HG03457 (cell line): ENCODE results near the gene CCS.
"Not testable (repeated sequence)": the region's sequence is repeated elsewhere in the genome, so short reads cannot be mapped to it uniquely, and the experiment has no call there.

Experiments
- ATAC-seq: cut with Tn5 transposase; IDR thresholded peaks from one replicate; pipeline ENCODE4 v1.9.1; 2021; ENCODE audit warnings: moderate number of reproducible peaks; ENCODE audit not compliant: unreplicated experiment

Gene CCS, protein sequence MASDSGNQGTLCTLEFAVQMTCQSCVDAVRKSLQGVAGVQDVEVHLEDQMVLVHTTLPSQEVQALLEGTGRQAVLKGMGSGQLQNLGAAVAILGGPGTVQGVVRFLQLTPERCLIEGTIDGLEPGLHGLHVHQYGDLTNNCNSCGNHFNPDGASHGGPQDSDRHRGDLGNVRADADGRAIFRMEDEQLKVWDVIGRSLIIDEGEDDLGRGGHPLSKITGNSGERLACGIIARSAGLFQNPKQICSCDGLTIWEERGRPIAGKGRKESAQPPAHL

DNA sequence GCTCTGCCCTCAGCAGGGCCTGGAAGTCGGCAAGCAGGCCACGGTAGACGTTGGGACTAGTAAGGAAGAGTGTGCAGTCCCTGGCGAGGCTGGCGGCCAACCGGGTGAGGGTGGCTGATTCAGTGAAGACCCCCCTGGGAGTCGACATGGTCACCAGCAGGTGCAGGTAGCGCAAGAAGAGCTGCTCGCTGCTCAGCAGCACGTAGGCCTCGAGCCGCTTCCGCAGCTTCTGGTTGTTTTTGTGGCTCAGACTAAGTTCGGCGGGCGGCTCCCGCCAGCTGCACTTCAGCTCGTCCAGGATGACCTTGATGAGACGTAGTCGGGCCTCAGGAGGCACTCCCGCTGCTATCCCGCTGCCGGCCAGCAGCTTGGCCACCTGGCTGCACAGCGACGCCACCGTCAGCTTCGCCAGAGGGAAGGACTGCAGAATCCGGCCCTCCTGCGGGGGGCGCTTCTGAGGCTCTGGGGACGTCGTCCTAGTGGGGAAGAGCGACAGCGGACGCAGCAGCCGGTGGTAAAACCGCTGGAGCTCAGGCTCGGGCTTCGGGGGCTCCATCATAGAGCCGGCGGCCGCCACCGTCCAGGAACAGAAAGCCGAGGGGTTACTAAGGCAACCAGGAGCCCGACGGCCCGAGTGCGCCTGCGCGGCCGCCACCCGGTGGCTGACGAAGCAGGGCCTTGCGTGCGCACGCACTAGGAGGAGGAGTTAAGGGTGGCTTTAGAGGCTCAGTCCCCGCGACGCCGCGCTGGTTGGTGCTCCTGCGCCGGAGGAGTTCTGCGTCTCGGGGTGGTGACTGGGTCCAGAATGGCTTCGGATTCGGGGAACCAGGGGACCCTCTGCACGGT lies at the start of gene CCS, which contains the start of gene CCDC87:
TSS of gene CCS (plus strand) at position 729 of the 846 bp plus-strand sequence. CDS start at position 806, 77 bp downstream.
TSS of gene CCDC87 (minus strand) at position 607 of the 846 bp plus-strand sequence. CDS start at position 559, 48 bp downstream.
- ATAC-seq: peak; percentile 73

GRCh38 chr11:66543263-66544107 lies 49.5 kb upstream of the CCS start:
- no peak for ATAC-seq

DNA sequence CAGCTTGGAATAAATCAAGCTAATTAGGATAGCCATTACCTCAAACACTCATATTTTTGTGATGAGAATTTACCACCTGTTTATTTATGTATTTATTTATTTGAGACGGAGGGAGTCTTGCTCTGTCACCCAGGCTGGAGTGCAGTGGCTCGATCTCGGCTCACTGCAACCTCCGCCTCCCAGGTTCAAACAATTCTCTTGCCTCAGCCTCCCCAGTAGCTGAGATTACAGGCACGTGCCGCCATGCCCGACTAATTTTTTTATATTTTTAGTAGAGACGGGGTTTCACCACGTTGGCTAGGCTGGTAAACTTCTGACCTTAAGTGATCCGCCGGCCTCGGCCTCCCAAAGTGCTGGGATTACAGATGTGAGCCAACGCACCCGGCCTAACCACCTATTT lies 48.0 kb upstream of the CCS start:
- not testable (repeated sequence) for ATAC-seq

DNA sequence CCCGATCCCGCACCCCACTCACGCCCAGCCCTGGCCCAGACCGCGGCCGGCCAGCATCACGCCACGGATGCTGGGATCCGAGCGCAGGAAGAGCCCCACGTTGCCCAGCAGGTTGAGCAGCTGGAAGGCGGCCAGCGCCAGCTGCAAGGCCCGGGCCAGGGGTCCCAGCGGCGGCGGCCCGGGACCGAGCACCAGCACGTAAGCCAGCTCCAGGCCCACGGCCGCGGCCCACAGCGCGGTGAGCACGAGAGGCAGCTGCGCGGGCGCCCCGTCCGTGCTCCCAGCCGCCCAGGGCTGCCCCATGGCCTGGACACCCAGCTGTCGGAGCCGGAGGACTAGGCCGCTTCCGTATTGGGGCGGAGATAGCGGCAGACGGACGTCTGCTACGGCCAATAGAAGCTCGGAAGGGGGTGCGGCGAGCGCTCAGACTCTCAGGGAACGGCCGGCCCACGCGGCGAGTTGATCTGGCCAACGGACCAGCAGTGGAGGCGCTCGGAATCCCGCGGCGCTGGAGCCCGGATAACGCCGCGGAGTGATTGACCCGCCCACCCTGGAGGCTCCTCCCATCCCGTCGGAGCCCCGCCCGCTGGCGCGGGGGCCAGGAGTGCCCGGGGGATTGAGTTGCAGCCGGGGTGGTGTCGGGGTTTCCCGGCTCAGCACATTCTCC lies 47.2 kb upstream of the CCS start, which contains the start of gene ZDHHC24:
TSS of gene ZDHHC24 (minus strand) at position 348 of the 667 bp plus-strand sequence. CDS start at position 303, 45 bp downstream.
- ATAC-seq: peak; percentile 64

DNA sequence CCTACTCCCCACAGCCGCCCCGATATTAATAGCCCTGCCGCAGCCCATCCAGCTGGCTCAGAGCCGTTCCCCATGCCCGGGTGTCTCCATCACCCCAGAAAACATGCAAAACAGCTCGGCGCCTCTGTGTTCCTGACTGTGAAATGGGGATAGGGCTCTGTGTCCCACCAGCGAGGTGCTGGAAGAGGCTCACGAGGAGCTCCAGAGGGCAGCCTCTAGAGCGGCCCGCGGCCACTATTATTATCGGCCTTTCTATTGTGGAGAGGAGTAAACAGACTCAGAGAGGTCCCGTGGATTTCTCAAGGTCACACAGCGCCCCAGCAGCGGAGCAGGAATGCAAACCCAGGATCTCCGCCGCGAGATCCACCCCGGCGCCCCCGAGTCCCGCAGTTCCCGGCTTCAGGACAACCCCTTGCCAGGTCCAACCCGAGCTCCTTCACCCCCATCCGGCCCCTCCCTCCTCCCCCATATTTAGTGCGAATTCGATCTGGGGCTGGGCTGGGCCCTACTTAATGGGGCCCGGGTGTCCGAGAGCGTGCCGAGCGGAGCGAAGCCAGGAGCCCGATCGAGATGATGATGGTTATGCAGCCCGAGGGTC lies 46.5 kb upstream of the CCS start, which contains the start of gene ACTN3:
TSS of gene ACTN3 (plus strand) at position 536 of the 598 bp plus-strand sequence. CDS start at position 571, 35 bp downstream.
- ATAC-seq: no peak

GRCh38 chr11:66546966-66547661 lies 45.9 kb upstream of the CCS start:
- ATAC-seq: no peak

DNA sequence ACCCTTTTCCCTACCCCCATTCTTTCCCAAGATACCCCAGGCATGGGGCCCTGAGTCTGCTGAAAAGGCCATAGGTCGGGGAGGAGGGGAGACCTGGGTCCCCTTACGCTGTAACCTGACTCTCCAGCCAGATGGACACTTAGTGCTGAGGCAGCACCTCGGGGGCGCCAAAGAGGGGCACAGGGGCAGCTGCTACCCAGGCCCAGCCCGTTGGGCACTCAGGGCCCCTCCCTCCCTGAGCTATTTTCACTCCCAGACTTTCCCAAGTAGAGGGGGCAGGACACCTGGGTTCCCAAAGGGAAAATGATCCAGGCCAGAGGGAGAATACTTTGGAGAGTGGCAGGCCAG lies 45.3 kb upstream of the CCS start:
- no peak for ATAC-seq

DNA sequence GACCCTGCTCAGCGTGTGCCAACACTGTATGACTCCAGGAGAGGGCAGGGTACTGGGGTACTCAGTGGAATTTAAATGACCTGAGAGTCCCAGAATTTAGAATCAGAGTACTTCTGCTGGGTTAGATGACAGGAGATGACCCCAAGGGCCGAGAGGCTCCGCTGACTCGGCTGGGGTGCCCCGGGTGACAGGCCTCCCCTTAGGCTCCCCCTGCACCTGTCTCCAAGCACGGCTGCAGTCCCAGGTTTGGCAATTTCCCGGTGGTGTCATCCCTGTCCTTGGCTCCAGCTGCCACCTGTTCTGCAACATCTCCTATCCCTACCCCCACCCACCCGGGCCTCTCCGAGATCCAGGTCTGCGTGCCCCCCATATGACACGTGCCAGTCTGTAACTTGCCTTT lies 44.9 kb upstream of the CCS start:
- ATAC-seq: no peak

DNA sequence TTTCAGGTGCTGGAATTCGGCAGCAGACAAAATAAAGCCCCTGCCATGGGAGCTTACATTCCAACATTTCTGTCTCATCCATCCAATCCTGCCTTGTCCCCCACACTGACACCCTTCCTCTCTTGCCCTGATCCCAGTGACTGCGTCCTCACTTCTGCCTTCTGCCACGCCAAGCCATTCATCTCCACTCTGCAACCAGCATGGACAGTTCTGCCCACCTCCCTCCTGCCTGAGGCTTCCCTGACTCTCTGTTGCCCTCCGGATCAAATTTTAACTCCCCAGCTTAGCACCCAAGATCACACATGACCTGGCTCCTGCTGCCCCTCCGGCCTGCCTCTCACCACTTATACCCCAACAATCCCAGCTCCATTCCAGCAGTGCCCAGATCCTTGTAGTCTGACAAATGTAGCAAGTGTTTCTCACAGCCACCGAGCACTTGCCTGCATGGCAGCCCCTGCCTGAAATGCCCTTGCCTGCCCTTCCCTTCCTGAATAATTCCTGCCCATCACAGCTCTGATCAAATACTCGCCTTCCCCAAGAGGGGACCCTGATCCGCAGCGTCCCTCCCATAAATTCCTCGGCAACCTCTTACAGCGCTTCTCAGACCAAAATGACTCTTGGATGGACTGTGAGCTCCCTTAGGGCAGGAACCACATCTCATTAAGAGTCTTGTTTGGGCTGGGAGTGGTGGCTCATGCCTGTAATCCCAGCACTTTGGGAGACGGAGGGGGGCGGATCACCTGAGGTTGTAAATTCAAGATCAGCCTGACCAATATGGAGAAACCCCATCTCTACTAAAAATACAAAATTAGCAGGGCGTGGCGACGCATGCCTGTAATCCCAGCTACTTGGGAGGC lies 44.0 kb upstream of the CCS start:
- ATAC-seq: no peak

DNA sequence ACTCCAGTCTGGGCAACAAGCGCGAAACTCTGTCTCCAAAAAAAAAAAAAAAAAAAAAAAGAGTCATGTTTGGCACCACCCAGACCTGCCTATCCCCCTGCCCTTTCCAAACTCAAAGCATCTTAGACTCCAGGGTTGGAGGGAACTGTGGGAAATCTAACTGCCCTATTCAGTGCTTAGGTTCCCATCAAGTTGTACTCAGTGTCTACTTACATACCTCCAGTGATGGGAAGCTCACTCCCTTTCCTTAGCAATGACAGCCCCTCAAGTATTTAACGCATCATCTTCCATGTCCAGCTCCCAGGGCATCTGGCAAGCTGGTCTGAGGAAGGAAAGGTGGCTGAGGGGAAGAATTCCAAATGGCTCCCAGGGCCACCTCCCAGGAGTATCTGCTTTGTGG lies 43.3 kb upstream of the CCS start:
- ATAC-seq: no peak

DNA sequence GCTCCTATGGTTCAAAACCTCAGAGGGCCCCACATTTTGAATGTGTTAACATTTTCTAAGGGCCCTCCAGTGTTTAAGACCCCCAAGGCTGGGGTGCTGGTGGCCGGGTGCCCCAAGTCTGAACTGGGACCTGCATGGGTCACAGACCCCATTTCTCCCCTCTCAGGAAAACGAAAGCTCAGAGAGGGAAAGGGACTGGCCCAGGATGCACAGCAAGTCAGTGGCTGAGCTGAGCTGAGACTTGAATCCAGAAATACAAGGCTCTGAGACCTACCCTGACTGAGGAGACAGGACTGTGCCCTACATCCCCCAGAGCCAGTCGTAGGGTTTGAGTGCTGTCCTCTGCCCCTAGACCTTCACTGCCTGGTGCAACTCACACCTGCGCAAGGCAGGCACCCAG lies 42.1 kb upstream of the CCS start:
- ATAC-seq: no peak

DNA sequence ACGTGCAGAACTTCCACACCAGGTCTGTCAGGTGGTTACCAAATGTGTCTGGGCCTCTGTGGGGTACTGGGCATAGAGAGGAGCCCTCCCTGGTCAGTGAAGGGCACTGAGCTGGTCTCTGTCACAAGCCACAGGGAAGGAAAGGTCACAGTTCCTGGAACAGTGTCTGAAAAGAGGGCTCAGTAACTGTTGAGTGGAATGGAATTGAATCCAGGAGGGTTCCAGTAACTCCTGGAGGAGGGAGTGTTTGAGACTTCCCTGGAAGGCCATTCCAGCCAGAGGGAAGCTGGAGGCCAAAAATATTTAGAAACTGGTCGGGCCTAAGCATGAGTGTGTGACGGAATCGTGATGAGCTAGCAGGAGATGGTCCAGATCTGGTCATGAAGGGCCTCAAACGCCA lies 38.4 kb upstream of the CCS start:
- no peak for ATAC-seq

- ATAC-seq: no peak
Measured at GRCh38 chr11:66555416-66555815, 37.6 kb upstream of the CCS start.

DNA sequence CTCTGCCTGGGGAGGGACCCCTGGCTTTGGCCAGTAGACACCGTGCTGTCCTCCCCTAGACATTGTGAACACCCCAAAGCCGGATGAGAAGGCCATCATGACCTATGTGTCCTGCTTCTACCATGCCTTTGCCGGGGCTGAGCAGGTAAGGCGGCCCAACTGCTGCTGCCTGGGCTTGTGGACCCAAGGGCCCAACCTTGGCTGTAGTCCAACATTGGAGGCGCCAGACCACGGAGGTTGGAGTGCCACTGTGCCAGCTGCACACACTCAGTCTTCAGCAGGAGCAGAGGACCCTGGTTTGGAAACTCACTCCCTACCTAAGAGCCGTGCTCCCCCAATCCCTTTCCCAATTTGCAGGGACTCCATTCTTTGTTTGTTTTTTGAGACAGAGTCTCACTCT lies 36.9 kb upstream of the CCS start:
- ATAC-seq: no peak

- ATAC-seq: no peak
Measured at GRCh38 chr11:66557733-66558326, 35.2 kb upstream of the CCS start.

GRCh38 chr11:66559142-66559865 lies 33.7 kb upstream of the CCS start:
- no peak for ATAC-seq

DNA sequence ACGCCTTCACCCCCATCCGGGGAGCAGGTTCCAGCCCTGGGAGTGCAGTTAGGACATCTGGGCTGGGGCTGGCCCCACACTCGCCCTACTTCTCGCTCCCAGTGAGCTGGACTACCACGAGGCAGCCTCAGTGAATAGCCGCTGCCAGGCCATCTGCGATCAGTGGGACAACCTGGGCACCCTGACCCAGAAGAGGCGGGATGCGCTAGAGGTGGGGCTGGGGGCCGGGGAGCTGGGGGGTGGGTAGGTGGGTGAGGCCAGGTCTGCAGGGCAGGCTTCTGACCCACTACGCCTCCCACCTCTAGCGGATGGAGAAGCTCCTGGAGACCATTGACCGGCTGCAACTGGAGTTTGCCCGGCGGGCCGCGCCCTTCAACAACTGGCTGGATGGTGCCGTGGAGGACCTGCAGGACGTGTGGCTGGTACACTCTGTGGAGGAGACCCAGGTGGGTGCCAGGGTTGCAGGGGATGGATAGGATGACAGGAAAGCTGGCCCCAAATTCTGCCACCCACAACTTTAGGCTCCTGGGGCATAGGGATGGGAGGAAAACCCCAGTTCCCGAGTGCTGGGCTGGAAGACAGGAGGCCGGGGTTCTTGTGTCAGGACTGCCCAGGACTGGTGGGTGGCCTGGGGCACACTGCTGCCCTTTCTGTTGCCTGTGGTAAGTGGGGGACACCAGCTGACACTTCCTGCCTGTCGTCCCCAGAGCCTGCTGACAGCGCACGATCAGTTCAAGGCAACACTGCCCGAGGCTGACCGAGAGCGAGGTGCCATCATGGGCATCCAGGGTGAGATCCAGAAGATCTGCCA lies 32.9 kb upstream of the CCS start:
- no peak for ATAC-seq
